22Rv1 (cell line): ENCODE data around the gene MAD1L1.

ENCODE experiments used
- ZFX ChIP-seq: fragments of 450-650 bp; IDR thresholded peaks from 2 replicates; pipeline ENCODE4 v1.6.1; 2017; ENCODE audit warnings: antibody characterized with exemption, borderline replicate concordance
- TF ChIP-seq, protein P1 (sequence below): fragments of 450-650 bp; IDR thresholded peaks from 2 replicates; pipeline ENCODE4 v1.5.1; 2017; ENCODE audit warnings: mild to moderate bottlenecking

DNA sequence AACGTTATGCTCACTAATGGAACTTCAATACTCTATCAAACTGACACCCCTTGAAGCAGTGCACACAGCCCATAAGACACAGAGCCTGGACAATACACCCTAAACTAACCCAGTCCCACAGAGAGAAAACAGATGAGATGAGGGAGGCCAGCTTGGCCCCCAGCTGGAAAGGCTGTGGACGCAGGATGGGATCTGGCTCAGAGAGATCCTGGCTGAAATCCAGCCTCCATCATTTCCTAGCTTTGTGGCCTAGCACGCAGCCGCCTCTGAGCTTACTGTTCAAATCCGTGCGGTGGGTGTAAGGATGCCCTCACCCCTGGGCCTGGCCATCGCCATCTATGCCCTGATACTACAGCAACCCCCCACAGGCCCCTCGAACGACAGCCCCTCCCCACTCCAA is 48.8 kb upstream of the MAD1L1 start:
- TF ChIP-seq, protein P1, sequence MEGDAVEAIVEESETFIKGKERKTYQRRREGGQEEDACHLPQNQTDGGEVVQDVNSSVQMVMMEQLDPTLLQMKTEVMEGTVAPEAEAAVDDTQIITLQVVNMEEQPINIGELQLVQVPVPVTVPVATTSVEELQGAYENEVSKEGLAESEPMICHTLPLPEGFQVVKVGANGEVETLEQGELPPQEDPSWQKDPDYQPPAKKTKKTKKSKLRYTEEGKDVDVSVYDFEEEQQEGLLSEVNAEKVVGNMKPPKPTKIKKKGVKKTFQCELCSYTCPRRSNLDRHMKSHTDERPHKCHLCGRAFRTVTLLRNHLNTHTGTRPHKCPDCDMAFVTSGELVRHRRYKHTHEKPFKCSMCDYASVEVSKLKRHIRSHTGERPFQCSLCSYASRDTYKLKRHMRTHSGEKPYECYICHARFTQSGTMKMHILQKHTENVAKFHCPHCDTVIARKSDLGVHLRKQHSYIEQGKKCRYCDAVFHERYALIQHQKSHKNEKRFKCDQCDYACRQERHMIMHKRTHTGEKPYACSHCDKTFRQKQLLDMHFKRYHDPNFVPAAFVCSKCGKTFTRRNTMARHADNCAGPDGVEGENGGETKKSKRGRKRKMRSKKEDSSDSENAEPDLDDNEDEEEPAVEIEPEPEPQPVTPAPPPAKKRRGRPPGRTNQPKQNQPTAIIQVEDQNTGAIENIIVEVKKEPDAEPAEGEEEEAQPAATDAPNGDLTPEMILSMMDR, result no peak
- no peak for TF ChIP-seq ZFX
